Bronchial epithelial cell (primary cell): ENCODE data around the gene CCDC91. TPM values are rescaled to one million over a fixed set of nuclear protein-coding genes. Genes with fewer than 3 reads are reported as not detected.
A peak's percentile ranks its signal among the peaks of the same experiment; 100 is the strongest.

Experiments used
- DNase-seq: peaks from one replicate; pipeline ENCODE4 v3.0.0-alpha.2; 2010; ENCODE audit warnings: low read depth
- FAIRE-seq: peaks from 2 replicates; lab custom pipeline; 2011; peaks lifted over from hg19 to GRCh38; lab: Jason Lieb, UNC
- H3K27me3 ChIP-seq: 2 replicates; pipeline ENCODE4 v1.5.1; 2011; ENCODE audit warnings: low read length; ENCODE audit not compliant: control insufficient read depth, insufficient read depth
- H3K36me3 ChIP-seq: 2 replicates; pipeline ENCODE4 v1.5.1; 2011; ENCODE audit warnings: low read length; ENCODE audit not compliant: control insufficient read depth, insufficient read depth
- H3K4me3 ChIP-seq: 2 replicates; pipeline ENCODE4 v1.5.1; 2011; ENCODE audit warnings: mild to moderate bottlenecking, low read depth, low read length, control low read depth
- CTCF ChIP-seq: IDR thresholded peaks from 2 replicates; pipeline ENCODE4 v1.5.1; 2011; ENCODE audit warnings: mild to moderate bottlenecking, moderate library complexity, low read length, control low read depth, inconsistent platforms; ENCODE audit not compliant: insufficient read depth, severe bottlenecking
- total RNA-seq: library from RNA; depleted of rRNA; stranded (reverse); fragments of >200 nt; gene quantifications from 2 replicates; pipeline ENCODE4 v1.2.1, GENCODE V29; 2014

The CCDC91 gene
- total RNA-seq, 1 donor from 2014 or later, result 26.3 TPM

DNA sequence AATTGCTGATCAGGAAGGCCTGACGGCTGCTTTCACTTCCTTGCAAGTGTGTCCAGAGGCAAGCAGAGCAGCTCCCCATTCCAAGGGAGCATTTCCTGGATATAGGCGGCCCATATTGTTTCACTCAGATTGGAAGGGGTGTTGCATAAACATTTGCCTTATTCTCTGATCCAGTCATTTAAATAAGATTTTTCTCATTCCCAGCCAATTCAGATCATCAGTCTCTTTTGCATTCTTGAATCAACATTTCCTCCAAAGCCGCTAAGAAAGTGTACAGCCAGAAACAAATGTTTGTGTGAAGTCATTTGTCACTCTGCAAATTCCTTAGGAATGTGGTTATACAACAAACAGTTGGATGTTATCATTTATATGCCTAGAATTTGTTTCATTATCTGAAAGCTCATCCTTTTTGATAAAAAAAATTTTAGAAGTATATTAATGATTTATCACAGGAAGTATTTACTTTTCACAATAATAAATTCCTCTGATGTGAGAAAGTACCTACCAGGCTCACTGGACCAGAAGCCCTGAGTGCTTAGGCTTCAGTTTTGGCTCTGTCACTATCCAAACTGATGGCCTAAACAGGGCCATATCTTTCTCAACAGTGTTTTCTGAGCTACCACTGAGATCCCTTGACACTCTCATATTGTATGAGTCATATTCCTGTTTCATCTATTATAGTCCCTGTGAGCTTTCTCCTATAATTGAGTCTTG lies 379.6 kb downstream of the CCDC91 start:
- H3K36me3 ChIP-seq, result no peaks in the 10 kb centered on the region
- no peak for TF ChIP-seq CTCF
- H3K4me3 ChIP-seq, result no peak overlapping the region
- no peak for FAIRE-seq
- no peaks in the 10 kb centered on the region for H3K27me3 ChIP-seq
- peak; percentile 57 for DNase-seq

GRCh38 chr12:28570811-28571210 lies 380.6 kb downstream of the CCDC91 start:
- TF ChIP-seq CTCF, result no peak
- H3K4me3 ChIP-seq, result no peak overlapping the region
- no peak for FAIRE-seq

GRCh38 chr12:28574746-28575592 lies 384.7 kb downstream of the CCDC91 start:
- no peak for FAIRE-seq
- DNase-seq, result no peak
- Histone ChIP-seq H3K27me3 (no peaks in the 10 kb centered on the region), H3K36me3 (no peaks in the 10 kb centered on the region), H3K4me3 (no peak overlapping the region)
- no peak for TF ChIP-seq CTCF

More at GRCh38 chr12:28570811-28571210, 380.6 kb downstream of the CCDC91 start:
- DNase-seq, result no peak
- Histone ChIP-seq H3K27me3 (no peaks in the 10 kb centered on the region), H3K36me3 (no peaks in the 10 kb centered on the region)

DNA sequence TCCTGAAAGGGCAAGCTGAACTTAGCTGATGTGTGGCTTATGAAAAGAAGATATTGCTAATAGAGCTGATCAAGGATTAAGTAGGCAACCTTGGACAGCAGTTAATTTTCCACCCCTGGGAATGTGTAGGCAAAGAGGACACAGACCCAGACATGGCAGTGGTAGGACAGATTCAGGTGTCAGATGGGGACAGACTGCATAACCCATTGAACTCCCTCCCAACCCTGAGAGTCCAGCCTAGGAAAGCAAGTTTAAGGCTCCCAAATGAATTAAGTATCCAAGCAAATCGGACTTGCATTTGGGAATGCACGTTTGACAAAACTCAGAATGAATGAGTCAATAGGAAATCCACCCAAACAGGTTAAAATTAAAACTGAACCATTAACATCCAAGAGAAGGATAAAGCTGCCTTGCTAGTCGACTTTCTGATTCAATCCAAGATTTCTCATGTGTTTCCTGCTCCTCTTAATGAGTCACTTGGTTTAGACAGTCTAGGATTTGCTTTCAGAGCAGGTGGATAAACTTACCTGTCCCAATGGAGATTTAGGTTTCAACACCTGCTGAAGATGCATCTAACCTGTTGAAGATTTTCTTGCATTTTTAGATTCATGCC lies 385.4 kb downstream of the CCDC91 start:
- FAIRE-seq, result no peak
- Histone ChIP-seq H3K36me3 (no peaks in the 10 kb centered on the region), H3K4me3 (no peak overlapping the region), H3K27me3 (no peaks in the 10 kb centered on the region)
- DNase-seq, result peak; percentile 29
- TF ChIP-seq CTCF, result no peak

DNA sequence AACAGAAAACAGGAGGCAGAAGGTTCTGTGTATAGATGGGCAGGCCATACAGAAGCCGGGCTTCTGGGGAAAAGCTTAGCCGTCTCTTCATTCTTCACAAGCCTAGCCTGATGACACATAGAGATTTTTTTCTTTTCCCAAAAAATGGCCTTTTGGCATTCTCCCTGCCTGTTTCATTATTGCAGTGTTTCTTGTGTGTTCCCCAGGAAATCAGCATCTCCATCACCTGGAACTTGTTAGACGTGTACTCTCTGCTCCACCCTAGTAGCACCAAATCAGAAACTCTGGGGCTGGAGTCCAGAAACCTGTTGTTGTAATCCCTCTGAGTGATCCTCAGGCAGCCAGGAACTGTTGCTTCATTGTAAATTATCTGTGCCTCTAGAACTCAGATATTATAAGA lies 388.1 kb downstream of the CCDC91 start:
- FAIRE-seq, result no peak
- no peak overlapping the region for H3K4me3 ChIP-seq
- TF ChIP-seq CTCF, result no peak
- no peaks in the 10 kb centered on the region for H3K36me3 ChIP-seq
- H3K27me3 ChIP-seq, result no peaks in the 10 kb centered on the region
- no peak for DNase-seq
